ENCODE measurements around the gene VAT1. TPM values are rescaled to one million over a fixed set of nuclear protein-coding genes. Genes with fewer than 3 reads are reported as not detected.

Gene VAT1
- total and polyA plus RNA-seq, 9 of the 15 experiments (the other 6 are each of a cell fraction or from before 2014, with no cell fraction given) = 29.4 to 153 (median 66.7) TPM

DNA sequence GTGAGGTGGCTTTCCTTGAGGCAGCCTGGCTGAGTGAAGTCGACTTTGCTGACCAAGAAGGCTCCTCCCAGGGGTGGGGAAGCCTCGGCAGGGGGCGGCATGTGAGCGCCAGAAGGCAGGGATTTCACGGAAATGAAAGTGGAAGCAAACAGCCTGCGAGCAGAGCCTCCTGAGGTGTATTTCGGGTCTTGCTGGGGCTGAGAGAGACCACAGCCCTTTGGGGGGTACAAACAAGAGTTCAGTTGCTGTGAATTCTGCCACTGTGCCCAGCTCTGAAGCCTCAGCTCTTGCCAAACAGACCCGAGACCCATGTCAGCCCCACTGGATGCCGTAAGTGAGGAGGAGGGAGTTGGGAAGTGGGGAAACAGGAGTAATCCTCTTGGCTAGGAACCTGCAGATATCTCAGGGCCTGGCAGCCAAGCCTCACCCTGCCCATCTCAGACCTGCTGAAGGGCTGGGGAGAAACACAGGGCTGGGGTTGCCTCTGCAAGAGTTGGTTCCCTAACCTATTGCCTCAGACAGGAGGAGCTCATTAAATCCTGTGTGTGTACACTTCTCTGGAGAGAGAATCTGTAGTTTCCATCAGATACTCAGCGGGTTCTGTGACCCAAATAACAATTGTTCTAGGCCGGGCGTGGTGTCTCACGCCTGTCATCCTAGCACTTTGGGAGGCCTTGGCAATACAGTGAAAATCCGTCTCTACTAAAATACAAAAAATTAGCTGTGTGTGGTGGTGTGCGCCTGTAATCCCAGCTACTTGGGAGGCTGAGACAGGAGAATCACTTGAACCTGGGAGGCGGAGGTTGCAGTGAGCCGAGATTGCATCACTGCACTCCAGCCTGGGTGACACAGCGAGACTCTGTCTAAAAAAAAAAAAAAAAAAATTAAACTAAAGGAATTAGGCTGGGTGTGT, 15.3 kb downstream of the VAT1 start, which contains the start of gene IFI35 (continued):
- TF ChIP-seq SLC30A9 (CRISPR knock-in tag; IDR thresholded peaks at IDR 0.05) (no peak), FUS (optimal IDR thresholded peaks at IDR 0.05; ENCODE audit: low read depth, low read length) (no peak), RBBP5 (IDR thresholded peaks at IDR 0.05; ENCODE audit: borderline replicate concordance, insufficient read depth, low read length, poor library complexity, severe bottlenecking) (peak; percentile 48), CCNT2 (IDR thresholded peaks at IDR 0.05; ENCODE audit: borderline replicate concordance, extremely low read depth, insufficient read length, low read depth, low read length) (no peak), SNRNP70 (optimal IDR thresholded peaks at IDR 0.05; ENCODE audit: low read depth, low read length) (no peak), CREB1 (IDR thresholded peaks at IDR 0.05) (no peak), CREB1 (CRISPR knock-in tag; IDR thresholded peaks at IDR 0.05) (no peak), GATAD2B (IDR thresholded peaks at IDR 0.05; ENCODE audit: borderline replicate concordance) (no peak), ZNF24 (IDR thresholded peaks at IDR 0.05) (no peak), ILF3 (IDR thresholded peaks at IDR 0.05; ENCODE audit: borderline replicate concordance) (no peak), HDAC6 (IDR thresholded peaks at IDR 0.05; ENCODE audit: low read depth, low read length) (no peak), CREBBP (IDR thresholded peaks at IDR 0.05; ENCODE audit: low read depth, low read length) (no peak), ZNF445 (CRISPR knock-in tag; IDR thresholded peaks at IDR 0.05; ENCODE audit: low read depth) (no peak), TAF7 (tag; IDR thresholded peaks at IDR 0.05) (peak; percentile 36; the same call in 1 of the 2 replicates), ZNF384 (IDR thresholded peaks at IDR 0.05; ENCODE audit: low read depth, low read length) (0 out of 2 replicates have a peak, but pooled peaks have one; percentile 43)
- TF ChIP-seq, protein P1, sequence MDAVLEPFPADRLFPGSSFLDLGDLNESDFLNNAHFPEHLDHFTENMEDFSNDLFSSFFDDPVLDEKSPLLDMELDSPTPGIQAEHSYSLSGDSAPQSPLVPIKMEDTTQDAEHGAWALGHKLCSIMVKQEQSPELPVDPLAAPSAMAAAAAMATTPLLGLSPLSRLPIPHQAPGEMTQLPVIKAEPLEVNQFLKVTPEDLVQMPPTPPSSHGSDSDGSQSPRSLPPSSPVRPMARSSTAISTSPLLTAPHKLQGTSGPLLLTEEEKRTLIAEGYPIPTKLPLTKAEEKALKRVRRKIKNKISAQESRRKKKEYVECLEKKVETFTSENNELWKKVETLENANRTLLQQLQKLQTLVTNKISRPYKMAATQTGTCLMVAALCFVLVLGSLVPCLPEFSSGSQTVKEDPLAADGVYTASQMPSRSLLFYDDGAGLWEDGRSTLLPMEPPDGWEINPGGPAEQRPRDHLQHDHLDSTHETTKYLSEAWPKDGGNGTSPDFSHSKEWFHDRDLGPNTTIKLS (IDR thresholded peaks at IDR 0.05; ENCODE audit: borderline replicate concordance, low read depth) = peak; percentile 38; the same call in 1 of the 2 replicates
- TF ChIP-seq, protein P2, sequence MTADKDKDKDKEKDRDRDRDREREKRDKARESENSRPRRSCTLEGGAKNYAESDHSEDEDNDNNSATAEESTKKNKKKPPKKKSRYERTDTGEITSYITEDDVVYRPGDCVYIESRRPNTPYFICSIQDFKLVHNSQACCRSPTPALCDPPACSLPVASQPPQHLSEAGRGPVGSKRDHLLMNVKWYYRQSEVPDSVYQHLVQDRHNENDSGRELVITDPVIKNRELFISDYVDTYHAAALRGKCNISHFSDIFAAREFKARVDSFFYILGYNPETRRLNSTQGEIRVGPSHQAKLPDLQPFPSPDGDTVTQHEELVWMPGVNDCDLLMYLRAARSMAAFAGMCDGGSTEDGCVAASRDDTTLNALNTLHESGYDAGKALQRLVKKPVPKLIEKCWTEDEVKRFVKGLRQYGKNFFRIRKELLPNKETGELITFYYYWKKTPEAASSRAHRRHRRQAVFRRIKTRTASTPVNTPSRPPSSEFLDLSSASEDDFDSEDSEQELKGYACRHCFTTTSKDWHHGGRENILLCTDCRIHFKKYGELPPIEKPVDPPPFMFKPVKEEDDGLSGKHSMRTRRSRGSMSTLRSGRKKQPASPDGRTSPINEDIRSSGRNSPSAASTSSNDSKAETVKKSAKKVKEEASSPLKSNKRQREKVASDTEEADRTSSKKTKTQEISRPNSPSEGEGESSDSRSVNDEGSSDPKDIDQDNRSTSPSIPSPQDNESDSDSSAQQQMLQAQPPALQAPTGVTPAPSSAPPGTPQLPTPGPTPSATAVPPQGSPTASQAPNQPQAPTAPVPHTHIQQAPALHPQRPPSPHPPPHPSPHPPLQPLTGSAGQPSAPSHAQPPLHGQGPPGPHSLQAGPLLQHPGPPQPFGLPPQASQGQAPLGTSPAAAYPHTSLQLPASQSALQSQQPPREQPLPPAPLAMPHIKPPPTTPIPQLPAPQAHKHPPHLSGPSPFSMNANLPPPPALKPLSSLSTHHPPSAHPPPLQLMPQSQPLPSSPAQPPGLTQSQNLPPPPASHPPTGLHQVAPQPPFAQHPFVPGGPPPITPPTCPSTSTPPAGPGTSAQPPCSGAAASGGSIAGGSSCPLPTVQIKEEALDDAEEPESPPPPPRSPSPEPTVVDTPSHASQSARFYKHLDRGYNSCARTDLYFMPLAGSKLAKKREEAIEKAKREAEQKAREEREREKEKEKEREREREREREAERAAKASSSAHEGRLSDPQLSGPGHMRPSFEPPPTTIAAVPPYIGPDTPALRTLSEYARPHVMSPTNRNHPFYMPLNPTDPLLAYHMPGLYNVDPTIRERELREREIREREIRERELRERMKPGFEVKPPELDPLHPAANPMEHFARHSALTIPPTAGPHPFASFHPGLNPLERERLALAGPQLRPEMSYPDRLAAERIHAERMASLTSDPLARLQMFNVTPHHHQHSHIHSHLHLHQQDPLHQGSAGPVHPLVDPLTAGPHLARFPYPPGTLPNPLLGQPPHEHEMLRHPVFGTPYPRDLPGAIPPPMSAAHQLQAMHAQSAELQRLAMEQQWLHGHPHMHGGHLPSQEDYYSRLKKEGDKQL (CRISPR knock-in tag; IDR thresholded peaks at IDR 0.05; ENCODE audit: borderline replicate concordance) = no peak
- TF ChIP-seq, protein P3, sequence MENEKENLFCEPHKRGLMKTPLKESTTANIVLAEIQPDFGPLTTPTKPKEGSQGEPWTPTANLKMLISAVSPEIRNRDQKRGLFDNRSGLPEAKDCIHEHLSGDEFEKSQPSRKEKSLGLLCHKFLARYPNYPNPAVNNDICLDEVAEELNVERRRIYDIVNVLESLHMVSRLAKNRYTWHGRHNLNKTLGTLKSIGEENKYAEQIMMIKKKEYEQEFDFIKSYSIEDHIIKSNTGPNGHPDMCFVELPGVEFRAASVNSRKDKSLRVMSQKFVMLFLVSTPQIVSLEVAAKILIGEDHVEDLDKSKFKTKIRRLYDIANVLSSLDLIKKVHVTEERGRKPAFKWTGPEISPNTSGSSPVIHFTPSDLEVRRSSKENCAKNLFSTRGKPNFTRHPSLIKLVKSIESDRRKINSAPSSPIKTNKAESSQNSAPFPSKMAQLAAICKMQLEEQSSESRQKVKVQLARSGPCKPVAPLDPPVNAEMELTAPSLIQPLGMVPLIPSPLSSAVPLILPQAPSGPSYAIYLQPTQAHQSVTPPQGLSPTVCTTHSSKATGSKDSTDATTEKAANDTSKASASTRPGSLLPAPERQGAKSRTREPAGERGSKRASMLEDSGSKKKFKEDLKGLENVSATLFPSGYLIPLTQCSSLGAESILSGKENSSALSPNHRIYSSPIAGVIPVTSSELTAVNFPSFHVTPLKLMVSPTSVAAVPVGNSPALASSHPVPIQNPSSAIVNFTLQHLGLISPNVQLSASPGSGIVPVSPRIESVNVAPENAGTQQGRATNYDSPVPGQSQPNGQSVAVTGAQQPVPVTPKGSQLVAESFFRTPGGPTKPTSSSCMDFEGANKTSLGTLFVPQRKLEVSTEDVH (IDR thresholded peaks at IDR 0.05; ENCODE audit: low read depth, partially characterized antibody) = no peak

Measured in K562 (cell line).